HG02571 (cell line): ENCODE measurements around the gene TIMD4.
"Not testable (repeated sequence)": the region's sequence is repeated elsewhere in the genome, so short reads cannot be mapped to it uniquely, and the experiment has no call there.

Source experiments
- ATAC-seq: cut with Tn5 transposase; IDR thresholded peaks from one replicate; pipeline ENCODE4 v1.9.1; 2021; ENCODE audit warnings: mild to moderate bottlenecking, moderate library complexity; ENCODE audit not compliant: unreplicated experiment

Gene TIMD4

DNA sequence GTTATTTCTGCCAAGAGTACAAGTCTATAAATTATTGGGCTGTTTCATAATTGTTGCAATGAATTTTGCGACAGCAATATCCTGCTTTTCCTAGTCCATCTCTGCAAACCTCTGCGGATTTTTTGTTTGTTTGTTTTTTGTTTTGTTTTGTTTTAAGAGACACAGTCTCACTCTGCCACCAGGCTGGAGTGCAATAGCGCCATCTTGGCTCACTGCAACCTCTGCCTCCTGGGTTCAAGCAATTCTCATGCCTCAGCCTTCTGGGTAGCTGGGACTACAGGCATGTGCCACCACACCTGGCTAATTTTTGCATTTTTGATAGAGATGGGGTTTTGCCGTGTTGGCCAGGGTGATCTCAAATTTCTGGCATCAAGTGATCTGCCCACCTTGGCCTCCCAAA, 37.3 kb downstream of the TIMD4 start:
- not testable (repeated sequence) for ATAC-seq

DNA sequence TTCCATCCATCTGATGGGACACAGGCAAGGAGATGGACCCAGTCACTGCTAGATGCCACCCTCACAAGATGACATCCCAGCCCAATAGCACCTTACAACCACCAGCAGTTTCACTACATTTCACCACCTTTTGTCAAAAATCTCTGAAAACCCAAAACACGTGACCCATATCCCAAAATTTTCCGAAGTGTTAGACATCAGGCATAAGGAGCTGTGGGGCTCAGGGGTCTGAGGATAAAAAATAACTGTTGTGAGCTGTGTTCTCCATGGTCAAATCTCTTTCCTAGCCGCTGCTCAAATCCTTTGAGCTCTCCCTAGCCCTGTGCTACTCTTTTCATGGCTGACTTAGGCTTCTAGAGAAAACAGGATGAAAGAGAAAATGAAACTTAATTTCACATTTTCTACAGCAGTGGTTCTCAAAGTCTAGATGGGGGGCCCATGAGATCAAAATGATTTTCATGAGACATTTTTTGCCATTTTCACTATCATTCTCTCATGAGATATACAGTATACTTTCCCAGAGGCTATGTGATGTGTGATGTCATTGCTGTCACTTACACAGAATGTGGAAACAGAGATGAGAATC, 40.7 kb downstream of the TIMD4 start:
- peak; percentile 45 for ATAC-seq

DNA sequence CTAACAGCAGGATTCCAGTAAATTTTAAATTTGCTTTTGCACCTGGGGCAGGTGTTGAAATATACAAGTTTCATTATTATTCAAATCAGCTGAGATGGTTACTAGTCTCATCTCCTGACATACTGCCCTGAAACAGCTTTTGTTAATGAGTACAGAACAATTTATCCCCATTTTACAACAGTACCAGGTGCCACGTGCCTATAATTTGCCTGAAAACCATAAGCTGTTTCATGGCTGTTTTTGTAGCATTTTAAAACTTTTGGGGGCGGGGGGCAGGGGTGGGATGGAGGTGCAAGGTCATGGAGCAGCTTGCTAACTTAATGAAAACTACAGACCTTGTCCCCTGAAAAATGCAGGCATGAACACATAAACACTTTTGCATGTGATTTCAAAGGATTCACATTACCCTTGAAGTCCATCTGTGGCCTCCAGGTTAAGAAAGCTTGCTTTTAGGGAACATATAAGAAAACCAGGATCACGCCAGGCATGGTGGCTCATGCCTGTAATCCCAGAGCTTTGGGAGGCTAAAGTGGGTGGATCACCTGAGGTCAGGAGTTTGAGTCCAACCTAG, 42.1 kb downstream of the TIMD4 start:
- peak; percentile 44 for ATAC-seq

DNA sequence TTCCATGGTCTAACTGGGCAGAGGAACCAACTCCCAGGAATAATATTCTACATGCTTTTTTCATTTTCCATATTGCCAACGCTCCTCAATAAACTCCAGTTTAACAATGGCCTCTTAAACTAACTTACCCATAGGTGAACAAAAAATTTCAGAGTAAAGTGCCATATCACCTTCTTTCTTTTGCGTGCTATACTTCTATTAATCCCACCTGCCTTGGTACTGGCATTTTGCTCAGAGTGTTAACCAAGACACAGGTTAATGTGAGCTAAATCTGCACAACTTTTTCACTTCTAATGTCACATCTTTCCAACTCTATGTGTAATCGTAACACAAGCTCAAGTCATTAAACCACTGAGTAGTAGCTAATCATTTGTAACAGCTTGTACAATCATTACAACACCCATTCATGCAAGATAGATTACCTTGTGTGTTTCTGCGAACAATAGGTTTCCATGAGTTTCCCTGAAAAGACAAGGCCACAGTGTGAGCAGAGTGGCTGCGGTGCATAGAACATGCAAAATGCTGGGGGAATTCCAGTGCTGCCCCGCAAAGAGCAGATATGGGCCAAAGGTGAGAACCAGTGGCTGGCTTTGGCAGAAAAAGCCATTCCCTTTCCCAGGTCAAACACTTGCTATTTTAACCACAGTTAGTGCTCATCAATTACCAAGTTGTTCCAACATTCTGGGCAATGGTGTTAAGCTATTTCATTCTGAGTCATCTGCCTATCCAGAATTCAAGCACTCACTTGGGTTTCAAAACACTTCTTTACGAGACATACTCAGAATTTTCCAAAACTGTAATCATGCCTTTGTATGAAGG, 42.8 kb downstream of the TIMD4 start:
- ATAC-seq: peak; percentile 45

DNA sequence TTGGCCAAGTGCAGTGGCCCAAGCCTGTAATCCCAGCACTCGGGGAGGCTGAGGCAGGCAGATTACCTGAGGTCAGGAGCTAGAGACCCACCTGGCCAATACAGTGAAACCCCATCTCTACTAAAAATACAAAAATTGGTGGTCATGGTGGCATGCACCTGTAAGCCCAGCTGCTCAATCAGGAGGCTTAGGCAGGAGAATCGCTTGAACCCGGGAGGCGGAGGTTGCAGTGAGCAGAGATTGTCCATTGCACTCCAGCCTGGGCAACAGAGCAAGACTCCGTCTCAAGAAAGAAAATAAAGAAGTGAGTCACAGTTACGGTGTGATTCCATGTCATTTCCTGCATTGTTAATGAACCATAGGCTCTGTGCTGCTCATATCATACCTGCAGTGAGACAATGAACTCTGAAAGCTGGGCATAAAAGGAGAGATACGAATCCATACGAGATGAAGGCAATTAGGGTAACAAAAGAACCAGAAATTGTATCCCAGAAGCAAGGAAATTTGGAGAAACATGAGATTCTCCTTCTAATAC, 44.6 kb downstream of the TIMD4 start:
- no peak for ATAC-seq

DNA sequence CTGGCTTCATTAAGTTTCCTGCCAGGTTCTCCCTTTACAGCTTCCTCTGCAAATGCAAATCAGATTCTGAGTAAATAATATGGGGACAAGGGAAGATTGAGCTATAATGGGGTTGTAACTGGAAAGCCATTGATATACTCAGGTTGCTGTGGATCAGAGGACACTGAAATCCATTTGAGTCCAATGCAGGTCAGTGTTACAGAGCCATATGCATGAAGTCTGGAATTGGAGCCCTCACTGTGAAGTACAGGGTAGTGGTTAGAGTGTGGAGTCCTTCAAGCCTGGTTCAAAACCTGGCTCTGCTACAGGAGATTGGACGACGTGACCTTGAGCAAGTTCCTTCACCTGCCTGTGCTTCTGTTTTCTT, 48.7 kb downstream of the TIMD4 start:
- no peak for ATAC-seq

DNA sequence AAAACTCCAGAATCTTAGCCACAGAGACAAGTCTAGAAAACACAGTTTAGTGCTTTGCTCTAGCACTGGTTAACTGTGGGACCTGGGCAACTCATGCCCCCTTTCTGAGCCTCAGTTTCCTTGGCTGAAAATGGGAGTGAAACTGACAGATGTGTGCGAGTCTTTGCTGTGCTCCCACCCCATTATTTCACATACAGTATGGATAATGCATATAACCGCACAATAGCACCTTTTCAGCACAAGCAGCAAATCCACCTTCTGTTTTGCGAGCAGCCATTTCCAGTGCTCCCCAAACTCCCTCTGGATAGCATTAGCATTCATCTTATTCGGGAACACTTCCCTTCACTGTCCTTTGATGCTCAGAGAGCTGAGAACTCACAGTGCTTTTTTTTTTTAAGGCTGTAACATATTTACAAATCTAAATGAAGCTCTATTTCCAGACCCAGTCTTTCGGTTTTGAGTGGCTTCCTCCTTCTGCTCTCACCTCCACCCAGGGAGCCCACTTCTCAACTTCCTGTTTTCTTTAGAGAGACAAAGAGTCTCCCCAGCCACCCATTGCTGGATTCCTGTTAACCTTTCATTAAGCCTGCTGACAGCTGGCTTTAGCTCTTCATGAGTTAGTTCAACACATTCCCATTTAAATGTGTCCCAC, 49.2 kb downstream of the TIMD4 start:
- peak; percentile 89 for ATAC-seq

DNA sequence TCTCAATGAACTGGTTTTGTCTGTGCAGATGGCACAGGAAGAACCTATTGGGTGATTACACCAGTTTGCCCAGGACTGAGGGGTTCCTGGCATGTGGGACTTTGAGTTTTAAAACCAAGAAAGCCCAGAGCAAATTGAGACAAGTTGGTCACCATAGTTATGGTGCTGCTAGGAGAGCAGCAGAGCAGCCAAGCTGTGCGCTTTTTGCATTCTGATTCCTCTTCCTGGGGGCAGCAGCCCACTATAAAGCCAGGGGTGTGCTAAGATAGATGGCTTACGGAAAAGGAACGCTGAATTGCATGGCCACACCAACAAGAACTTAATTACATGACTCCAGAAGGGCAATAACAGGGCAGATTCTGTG, 49.7 kb downstream of the TIMD4 start:
- ATAC-seq: no peak

DNA sequence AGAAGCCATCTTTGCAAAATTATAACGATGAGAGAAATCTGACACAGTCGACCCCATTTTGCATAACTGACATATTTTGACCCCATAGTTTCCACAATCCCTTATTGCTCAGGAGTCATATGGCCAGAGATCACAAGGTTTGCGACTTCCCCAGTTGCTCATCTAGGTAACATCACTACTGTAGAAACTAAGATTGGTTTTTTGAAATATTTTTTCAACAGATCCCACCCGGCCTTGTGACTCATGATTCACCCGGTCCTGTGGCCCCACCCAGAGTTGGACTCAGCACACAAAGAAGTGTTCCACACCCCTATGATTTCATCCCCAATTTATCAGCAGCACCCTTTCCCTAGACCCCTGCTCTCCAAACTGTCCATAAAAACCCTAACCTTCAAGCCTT, 50.2 kb downstream of the TIMD4 start:
- ATAC-seq: no peak

DNA sequence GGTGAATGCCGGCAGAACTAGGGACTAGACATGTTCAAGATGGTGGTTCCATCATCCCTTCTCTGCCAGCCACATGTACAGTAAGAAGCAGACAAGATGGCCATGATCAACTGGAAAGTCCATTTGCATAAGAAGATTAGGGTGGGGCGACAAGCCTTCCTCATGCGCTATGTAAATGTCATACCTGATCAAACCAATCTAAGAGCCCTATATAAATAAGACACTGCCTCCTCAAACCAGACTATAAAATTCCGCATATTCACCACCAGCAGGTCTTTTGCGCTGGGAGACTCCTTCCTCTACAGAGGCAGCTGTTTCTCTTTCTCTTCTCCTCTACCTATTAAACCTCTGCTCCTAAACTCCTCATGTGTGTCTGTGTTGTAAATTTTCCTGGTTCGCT, 53.8 kb downstream of the TIMD4 start:
- ATAC-seq: no peak

DNA sequence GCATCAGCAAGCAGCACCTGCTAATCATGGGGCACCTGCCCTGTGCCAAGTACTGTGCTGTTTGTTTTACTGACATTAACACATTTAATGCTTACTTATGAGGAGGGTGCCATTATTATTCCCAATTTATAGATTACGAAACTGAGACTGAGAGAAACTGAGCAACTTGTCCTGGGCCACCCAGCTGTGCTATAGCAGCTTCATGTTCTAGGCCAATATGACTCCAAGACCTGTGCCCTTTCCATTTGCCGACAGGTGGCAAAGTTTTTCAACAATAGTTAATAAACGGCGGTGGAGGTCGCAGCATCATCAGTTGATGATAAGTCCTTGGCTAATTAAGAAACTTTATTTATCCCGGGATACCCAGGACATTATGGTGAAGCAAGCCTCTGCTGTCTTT, 55.4 kb downstream of the TIMD4 start:
- ATAC-seq: no peak

DNA sequence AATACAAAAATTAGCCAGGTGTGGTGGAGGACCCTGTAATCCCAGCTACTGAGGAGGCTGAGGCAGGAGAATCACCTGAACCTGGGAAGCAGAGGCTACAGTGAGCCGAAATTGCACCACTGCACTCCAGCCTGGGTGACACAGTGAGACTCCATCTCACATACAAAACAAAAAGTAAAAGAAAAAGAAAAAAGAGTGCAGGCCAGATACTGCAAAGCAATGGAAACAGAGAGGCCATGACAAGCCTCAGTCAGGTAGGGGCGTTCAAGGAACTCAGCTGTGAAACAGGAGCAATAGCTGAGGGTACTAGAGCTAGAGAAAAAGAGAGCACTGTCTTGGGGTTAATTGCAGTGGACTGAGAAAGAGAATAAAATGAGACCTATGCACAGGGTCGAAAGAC, 56.2 kb downstream of the TIMD4 start:
- no peak for ATAC-seq

DNA sequence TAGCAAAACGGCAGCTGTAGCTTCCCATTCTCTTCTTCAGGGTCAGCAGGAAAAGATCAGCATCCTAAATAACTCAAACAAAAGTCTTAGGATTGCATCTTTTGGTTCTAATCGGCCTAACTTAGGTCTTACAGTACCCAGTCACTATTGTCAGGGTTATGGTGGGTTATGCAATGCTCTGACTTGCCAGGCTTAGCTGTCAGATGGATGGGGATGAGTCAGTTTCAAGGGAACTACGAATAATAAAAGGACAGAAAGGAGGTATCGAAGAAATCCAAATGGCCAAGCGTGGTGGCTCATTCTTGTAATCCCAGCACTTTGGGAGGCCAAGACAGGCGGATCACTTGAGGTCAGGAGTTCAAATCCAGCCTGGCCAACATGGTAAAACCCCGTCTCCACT, 66.5 kb downstream of the TIMD4 start:
- ATAC-seq: no peak

DNA sequence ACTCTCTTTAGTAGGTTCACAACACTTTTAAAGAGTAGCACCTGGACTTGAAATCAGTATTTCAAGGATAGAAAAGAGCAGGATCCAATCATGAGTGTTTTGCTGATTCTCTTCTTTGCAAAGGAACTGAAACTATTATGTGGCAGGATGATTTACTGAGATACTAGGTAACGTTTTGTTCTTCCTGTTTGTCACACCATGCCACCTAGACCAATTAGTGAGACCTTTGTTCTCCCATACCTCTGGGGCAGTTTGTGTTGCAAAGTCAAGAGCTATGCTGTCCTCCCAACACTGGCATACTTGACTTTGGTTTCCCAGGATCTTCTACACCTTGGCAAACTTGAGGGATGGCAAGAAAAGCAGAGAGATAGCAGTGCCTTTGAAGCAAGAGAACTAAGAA, 69.5 kb downstream of the TIMD4 start:
- peak; percentile 60 for ATAC-seq

DNA sequence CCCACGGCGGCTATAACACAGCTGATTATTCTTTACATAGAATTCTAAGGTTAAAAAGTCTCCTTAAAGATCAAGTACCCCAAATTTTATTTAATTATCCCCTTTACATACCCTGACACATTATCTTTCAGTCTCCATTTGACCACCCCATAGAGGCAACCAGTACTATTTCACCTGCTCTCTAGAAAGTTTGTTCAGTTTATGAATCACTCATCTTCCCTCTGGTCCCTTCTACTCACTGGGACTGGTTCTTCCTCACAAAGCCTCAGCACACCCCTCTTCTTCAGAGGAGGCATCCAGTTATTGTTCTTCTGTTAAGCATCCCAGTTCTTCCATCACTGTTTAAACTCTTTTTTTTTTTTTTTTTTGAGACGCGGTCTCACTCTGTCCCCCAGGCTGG, 70.2 kb downstream of the TIMD4 start:
- no peak for ATAC-seq

DNA sequence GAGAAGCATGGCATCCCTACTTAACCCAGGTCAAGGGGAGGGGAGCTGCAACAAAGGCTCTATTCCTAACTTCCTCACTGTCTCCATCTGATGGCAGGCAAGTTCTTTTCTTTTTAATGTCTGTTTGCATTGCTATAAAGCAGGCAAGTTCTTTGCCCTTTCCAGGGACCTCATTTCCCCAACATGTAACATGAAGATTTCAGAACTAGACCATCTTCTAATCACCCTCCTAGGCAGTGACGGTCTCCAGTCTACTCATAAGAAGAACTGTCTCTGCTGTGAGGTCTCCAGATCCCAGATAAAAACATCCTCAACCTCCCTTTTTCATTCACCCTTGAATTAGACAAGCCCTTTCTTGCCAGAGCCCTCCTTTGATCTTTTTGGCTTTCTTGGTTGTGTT, 70.8 kb downstream of the TIMD4 start:
- no peak for ATAC-seq

DNA sequence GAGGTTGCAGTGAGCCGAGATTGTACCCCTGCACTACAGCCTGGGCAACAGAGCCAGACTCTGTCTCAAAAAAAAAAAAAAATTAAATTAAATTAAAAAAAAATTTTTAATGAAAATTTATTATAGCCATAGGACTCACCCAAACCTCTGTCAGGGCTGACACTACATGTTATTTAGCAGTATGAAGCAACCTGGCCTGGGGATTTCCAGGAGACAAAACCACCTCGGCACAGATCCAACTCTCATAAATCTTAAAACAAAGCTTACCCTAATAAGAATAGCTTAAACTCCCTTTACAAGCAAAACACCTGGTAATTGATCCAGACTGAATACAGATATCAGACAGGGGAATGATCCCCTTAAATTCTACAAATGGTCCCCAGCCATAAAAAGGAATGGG, 74.5 kb downstream of the TIMD4 start:
- no peak for ATAC-seq

DNA sequence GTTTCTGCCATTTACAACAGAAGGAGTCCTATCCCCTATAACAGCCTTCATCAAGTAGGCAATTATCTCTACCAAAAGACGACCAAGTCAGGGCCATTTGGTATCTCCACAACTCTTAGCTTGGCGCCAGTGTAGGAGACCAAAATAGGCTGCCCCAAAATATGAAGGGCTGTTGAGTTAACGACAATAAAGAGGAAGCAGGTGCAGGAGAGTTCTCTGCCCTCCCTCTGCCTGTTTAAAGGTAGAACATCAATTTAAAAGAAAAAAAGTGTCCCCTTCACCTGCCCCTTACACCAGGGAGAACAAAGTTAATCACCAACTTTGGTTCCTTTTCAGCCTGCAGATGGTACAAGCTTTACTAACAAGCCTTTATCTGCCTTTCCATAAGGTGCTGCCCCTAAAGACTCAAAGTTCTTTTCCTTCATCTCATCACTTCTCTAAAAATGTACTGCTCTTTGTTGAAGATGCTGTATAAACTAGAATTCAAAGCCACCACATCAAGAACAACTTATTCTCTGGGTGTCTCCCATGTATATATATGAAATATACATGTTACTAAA, 79.6 kb downstream of the TIMD4 start:
- no peak for ATAC-seq

DNA sequence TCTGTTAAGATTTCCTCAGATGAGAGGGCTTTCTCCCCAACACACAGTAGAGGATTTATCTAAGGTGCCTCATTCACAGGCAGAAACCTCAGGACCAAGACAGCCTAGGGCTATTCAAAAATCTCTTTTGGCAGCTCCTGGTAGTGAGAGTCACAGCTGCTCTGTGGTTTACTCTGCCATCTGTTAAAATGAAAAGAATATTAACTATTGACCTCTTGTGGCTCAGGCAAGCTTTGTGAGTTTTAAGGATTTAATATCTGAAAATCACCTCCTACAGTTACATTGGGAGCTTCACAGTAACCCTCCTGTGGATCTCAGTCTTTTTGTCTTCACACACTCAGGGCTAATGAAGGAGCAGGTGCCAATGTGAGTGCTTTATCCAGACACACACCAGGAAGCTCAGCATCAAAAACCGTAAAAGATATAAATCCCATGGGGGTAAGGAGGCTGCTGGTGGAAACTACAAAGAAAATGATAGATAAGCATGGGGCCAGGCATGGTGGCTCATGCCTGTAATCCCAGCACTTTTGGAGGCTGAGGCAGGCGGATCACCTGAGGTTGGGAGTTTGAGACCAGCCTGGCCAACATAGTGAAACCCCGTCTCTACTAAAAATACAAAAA, 83.3 kb downstream of the TIMD4 start:
- peak; percentile 93 for ATAC-seq

DNA sequence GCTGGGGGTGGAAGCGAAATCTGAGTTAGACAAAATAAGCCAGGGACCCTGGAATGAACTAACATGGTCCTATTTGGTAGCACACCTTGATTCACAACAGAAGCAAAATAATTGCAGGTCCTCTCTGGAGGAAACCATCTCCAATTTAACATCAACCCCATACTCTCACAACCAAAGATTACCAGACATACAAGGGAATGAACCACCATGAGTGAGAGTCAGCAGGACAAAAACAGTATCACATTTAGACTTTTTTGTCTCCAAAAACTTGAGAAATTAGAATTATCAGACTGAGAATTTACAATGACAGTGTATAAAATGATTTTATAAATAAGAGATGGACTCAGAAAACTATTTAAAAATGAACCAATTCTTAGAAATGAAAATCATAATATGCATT, 91.8 kb downstream of the TIMD4 start:
- ATAC-seq: no peak

DNA sequence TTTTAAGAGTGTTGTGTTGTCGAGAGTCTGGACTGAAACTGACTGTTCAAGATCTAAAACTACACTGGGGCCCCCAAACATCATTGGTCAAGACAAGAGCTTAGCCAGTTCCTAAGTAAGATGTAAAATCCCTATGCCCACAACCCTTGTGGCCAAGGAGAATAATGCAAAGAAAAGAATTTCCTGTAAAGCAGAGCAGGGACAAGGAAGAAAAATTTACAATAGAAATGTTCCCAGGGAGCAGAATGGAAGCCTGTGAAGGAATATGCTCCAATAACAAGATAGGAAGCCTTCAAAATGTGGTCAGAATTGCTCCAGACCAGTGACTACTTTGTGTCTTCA, 92.6 kb downstream of the TIMD4 start:
- ATAC-seq: no peak
